ENCODE measurements around the gene GLI2.

GRCh38 chr2:120709608-120710041, 26.0 kb upstream of the GLI2 start:
- no peak for TF ChIP-seq CTCF (IDR thresholded peaks at IDR 0.05)
- no peak for TF ChIP-seq POLR2A (IDR thresholded peaks at IDR 0.05)
- peak in 1 of 2 donors; percentile 52 for TF ChIP-seq EP300 (IDR thresholded peaks at IDR 0.05)
